Natural killer cell (primary cell): Measurements from ENCODE around the gene COL1A1. TPM values are rescaled to one million over a fixed set of nuclear protein-coding genes. Genes with fewer than 3 reads are reported as not detected.

Experiments
- ATAC-seq, 3 donors: fragments of 150-1000 bp in 2 of 3; fragments of 200-7000 bp in 1 of 3; cut with Tn5 transposase; 1 replicate in 1 of 3; 2 replicates in 2 of 3; pipeline ENCODE4 v1.10.0; 2021; ENCODE audit warnings: mild to moderate bottlenecking in 2 of 3, moderate library complexity in 2 of 3
- DNase-seq, 2 donors: peaks; one replicate each; pipeline versions ENCODE4 v3.0.0 to v3.0.0-alpha.2; 2013 to 2021; ENCODE audit warnings: mixed read lengths in 1 of 2
- H3K27ac ChIP-seq: one replicate; pipeline ENCODE4 v1.5.1; 2013; ENCODE audit warnings: mild to moderate bottlenecking, low read length
- H3K27me3 ChIP-seq: one replicate; pipeline ENCODE4 v1.6.1; 2013; ENCODE audit warnings: low read length; ENCODE audit not compliant: control insufficient read depth, insufficient read depth
- H3K36me3 ChIP-seq: one replicate; pipeline ENCODE4 v1.6.1; 2013; ENCODE audit warnings: low read length; ENCODE audit not compliant: control insufficient read depth, insufficient read depth
- H3K4me1 ChIP-seq: one replicate; pipeline ENCODE4 v1.6.1; 2013; ENCODE audit warnings: low read length; ENCODE audit not compliant: control insufficient read depth, insufficient read depth
- H3K4me3 ChIP-seq: one replicate; pipeline ENCODE4 v1.5.1; 2013; ENCODE audit warnings: low read length
- H3K9me3 ChIP-seq: one replicate; pipeline ENCODE4 v1.6.1; 2013; ENCODE audit warnings: low read length; ENCODE audit not compliant: control insufficient read depth, insufficient read depth
- H3K27ac Mint-ChIP-seq, 2 donors: one replicate each; pipeline ENCODE4 v1.8.0; 2022; ENCODE audit warnings: mild to moderate bottlenecking in 2 of 2, mixed read lengths in 2 of 2, moderate library complexity in 1 of 2
- H3K27me3 Mint-ChIP-seq, 2 donors: one replicate each; pipeline ENCODE4 v1.8.0; 2022; ENCODE audit warnings: low read depth in 2 of 2, mixed read lengths in 2 of 2
- H3K36me3 Mint-ChIP-seq: one replicate; pipeline ENCODE4 v1.8.0; 2022; ENCODE audit warnings: mixed read lengths
- H3K4me1 Mint-ChIP-seq, 2 donors: one replicate each; pipeline ENCODE4 v1.8.0; 2022; ENCODE audit warnings: mixed read lengths in 2 of 2
- H3K4me3 Mint-ChIP-seq: one replicate; pipeline ENCODE4 v1.8.0; 2022; ENCODE audit warnings: mild to moderate bottlenecking, moderate library complexity, mixed read lengths
- H3K9me3 Mint-ChIP-seq, 2 donors: one replicate each; pipeline ENCODE4 v1.8.0; 2022; ENCODE audit warnings: mixed read lengths in 2 of 2
- CTCF ChIP-seq: fragments of 200-600 bp; IDR thresholded peaks from one replicate; pipeline ENCODE4 v1.8.0; 2022; ENCODE audit warnings: antibody characterized with exemption
- WGBS: methylation state at CpG from one replicate; pipeline ENCODE4 v1.1.7; 2013; ENCODE audit warnings: missing lambda C conversion rate; ENCODE audit not compliant: insufficient coverage; 5-methylcytosine and 5-hydroxymethylcytosine counted together
- intact Hi-C: fragments of 100-400 bp; cut with micrococcal nuclease; formaldehyde crosslinking; loops from one replicate; pipeline ENCODE4 v1.14.2; 2022
- total RNA-seq, 4 donors: library from RNA; stranded (reverse); fragments of 120-200 nt in 1 of 4; gene quantifications; one replicate each; pipeline versions ENCODE4 v1.2.3 to v1.2.4, GENCODE V29; 2013 to 2022

Gene COL1A1
- total RNA-seq, 3 donors from 2014 or later (not counting 1 experiment from before 2014, with no cell fraction given): 2.3 to 7.5 (median 2.6) TPM

DNA sequence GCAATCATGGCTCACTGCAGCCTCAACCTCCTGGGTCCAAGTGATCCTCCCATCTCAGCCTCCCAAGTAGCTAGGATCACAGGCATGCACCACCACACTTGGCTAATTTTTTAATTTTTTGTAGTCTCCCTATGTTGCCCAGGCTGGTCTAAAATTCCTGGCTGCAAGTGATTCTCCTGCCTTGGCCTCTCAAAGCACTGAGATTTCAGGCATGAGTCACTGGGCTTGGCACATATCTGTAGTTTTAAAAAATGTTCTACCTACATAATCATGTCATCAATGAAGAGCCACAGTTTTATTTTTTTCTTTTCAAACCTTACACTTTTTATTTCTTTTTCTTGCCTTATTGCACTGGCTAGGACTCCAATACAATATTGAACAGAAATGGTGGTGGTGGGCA is 33.1 kb upstream of the COL1A1 start:
- Histone ChIP-seq H3K9me3 (peaks cover 4% of the 10 kb centered on the region), H3K4me3 (no peak overlapping the region), H3K27me3 (peaks cover 3% of the 10 kb centered on the region), H3K4me1 (no peaks in the 10 kb centered on the region), H3K36me3 (no peaks in the 10 kb centered on the region), H3K27ac (no peak overlapping the region)
- peaks cover 30 to 53% of the 10 kb centered on the region in 2 donors for H3K27me3 Mint-ChIP-seq
- no peak for DNase-seq
- H3K27ac Mint-ChIP-seq: no peak overlapping the region
- ATAC-seq: no peak
- H3K4me3 Mint-ChIP-seq: no peak overlapping the region
- TF ChIP-seq CTCF: no peak
- no peaks in the 10 kb centered on the region for H3K36me3 Mint-ChIP-seq
- intact Hi-C loops: no loop called here
- no peaks in the 10 kb centered on the region for H3K9me3 Mint-ChIP-seq
- H3K4me1 Mint-ChIP-seq: no peaks in the 10 kb centered on the region

DNA sequence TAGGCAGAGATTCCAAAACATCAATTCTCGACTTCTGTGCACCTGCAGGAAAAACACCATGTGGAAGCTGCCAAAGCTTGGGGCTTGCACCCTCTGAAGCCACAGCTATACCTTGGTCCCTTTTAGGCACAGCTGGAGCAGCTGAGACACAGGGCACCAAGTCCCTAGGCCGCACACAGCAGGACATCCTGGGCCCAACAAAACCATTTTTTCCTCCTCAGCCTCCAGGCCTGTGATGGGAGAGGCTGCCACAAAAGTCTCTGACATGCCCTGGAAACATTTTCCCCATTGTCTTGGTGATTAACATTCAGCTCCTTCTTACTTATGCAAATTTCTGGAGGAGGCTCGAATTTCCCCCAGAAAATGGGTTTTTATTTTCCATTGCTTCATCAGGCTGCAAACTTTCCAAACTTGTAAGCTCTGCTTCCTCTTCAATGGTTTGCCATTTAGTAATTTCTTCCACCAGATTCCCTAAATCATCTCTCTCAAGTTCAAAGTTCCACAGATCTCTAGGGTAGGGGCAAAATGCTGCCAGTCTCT is 24.3 kb upstream of the COL1A1 start:
- intact Hi-C loops: no loop called here

GRCh38 chr17:50222922-50223321 is 21.5 kb upstream of the COL1A1 start:
- Histone ChIP-seq H3K4me1 (peaks cover 5% of the 10 kb centered on the region), H3K9me3 (peaks cover 7% of the 10 kb centered on the region), H3K27me3 (no peaks in the 10 kb centered on the region), H3K27ac (no peak overlapping the region), H3K4me3 (no peak overlapping the region), H3K36me3 (no peaks in the 10 kb centered on the region)
- no peak for ATAC-seq
- no peak overlapping the region for H3K4me3 Mint-ChIP-seq
- intact Hi-C loops: no loop called here
- no peaks in the 10 kb centered on the region for H3K4me1 Mint-ChIP-seq
- no peaks in the 10 kb centered on the region for H3K9me3 Mint-ChIP-seq
- no peak for TF ChIP-seq CTCF
- WGBS: 94% methylated on average over 5 of the region's 6 CpGs
- no peak overlapping the region for H3K27ac Mint-ChIP-seq
- DNase-seq: no peak
- no peaks in the 10 kb centered on the region for H3K36me3 Mint-ChIP-seq
- H3K27me3 Mint-ChIP-seq: peaks cover 3 to 11% of the 10 kb centered on the region in 2 donors

More for the DNA sequence above, 24.3 kb upstream of the COL1A1 start:
- H3K4me1 ChIP-seq: peaks cover 5% of the 10 kb centered on the region
- ATAC-seq (no peak), DNase-seq (no peak)
- H3K9me3 ChIP-seq: peaks cover 7% of the 10 kb centered on the region
- H3K4me3 ChIP-seq: no peak overlapping the region
- WGBS: 66% methylated on average over 3 of the region's 3 CpGs
- Mint-ChIP-seq H3K27me3 (peaks cover 0 to 12% of the 10 kb centered on the region in 2 donors), H3K4me1 (no peaks in the 10 kb centered on the region), H3K9me3 (no peaks in the 10 kb centered on the region), H3K4me3 (no peak overlapping the region), H3K27ac (no peak overlapping the region), H3K36me3 (no peaks in the 10 kb centered on the region)
- H3K27me3 ChIP-seq: no peaks in the 10 kb centered on the region
- no peak for TF ChIP-seq CTCF
- no peak overlapping the region for H3K27ac ChIP-seq
- no peaks in the 10 kb centered on the region for H3K36me3 ChIP-seq

GRCh38 chr17:50221864-50222545 is 20.6 kb upstream of the COL1A1 start:
- H3K27ac ChIP-seq: no peak overlapping the region
- no peak overlapping the region for H3K27ac Mint-ChIP-seq
- ATAC-seq: no peak
- H3K4me1 Mint-ChIP-seq: no peaks in the 10 kb centered on the region
- no peaks in the 10 kb centered on the region for H3K27me3 ChIP-seq
- H3K4me1 ChIP-seq: peaks cover 5% of the 10 kb centered on the region
- H3K36me3 Mint-ChIP-seq: no peaks in the 10 kb centered on the region
- DNase-seq: no peak
- TF ChIP-seq CTCF: no peak
- H3K36me3 ChIP-seq: no peaks in the 10 kb centered on the region
- 87% methylated on average over 8 of the region's 8 CpGs for WGBS
- H3K4me3 ChIP-seq: no peak overlapping the region
- intact Hi-C loops: no loop called here
- H3K4me3 Mint-ChIP-seq: no peak overlapping the region
- no peaks in the 10 kb centered on the region for H3K9me3 Mint-ChIP-seq
- peaks cover 12 to 14% of the 10 kb centered on the region in 2 donors for H3K27me3 Mint-ChIP-seq
- H3K9me3 ChIP-seq: peaks cover 7% of the 10 kb centered on the region
